Raji (cell line): ENCODE measurements around the gene MGRN1.

Experiments
- POLR2A ChIP-seq: IDR thresholded peaks from 2 replicates; pipeline ENCODE4 v1.6.1; 2011; ENCODE audit warnings: low read depth, low read length, control low read depth; ENCODE audit not compliant: insufficient read depth

Gene MGRN1

DNA sequence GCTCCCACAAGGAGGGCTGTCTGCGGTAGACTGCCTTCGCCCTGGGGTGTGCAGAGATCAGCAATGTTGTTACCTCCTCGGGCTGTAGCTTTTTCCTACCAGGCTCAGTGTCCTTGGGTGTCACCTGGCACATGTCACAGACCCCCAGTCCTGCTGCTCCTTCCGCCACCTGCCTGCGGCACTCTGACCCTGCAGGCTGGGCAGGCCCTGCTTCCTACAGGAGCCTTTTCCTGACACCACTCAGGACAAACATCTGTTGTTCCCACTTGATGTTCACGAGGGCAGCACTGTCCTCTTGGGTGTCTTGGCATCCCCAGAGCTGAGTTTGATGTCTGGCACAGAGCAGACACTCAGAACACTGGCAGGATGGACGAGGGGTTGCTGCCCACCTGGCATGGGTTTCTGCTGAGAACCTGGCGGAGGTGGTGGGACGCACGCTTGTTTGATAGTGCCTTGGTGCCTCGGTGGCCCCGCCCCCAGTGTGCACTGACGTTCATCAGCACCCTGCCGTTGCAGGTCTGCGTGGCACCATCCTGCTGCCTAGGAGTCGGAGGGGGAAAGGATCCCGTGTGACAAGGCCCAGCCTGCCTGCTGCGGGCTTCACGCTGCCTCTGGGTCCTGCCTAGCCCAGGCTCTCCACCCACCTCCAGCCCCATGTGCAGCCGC is 42.0 kb downstream of the MGRN1 start:
- TF ChIP-seq POLR2A, result no peak

GRCh38 chr16:4667203-4667963 is 42.8 kb downstream of the MGRN1 start:
- no peak for TF ChIP-seq POLR2A

GRCh38 chr16:4668313-4668960 is 43.8 kb downstream of the MGRN1 start:
- TF ChIP-seq POLR2A, result no peak

GRCh38 chr16:4673387-4674046 is 48.9 kb downstream of the MGRN1 start:
- TF ChIP-seq POLR2A, result no peak

DNA sequence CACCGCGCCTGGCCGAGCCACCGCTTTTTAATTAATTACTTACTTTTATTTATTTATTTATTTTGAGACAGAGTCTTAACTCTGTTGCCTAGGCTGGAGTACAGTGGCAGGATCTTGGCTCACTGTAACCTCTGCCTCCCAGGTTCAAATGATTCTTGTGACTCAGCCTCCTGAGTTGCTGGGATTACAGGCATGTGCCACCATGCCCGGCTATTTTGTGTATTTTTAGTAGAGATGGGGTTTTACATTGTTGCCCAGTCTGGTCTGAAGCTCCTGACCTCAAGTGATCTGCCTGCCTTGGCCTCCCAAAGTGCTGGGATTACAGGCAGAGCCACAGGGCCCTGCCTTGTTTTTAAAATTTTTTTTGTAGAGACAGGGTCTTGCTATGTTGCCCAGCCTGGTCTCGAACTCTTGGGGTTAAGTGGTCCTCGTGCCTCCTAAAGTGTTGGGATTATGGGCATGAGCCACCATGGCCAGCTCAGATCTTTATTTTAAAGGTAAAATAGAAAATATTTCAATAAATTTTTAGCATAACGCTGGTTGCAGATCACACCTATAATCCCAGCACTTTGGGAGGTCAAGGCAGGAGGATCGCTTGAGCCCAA is 50.4 kb downstream of the MGRN1 start:
- no peak for TF ChIP-seq POLR2A

GRCh38 chr16:4675864-4676786 is 51.5 kb downstream of the MGRN1 start:
- TF ChIP-seq POLR2A, result no peak

DNA sequence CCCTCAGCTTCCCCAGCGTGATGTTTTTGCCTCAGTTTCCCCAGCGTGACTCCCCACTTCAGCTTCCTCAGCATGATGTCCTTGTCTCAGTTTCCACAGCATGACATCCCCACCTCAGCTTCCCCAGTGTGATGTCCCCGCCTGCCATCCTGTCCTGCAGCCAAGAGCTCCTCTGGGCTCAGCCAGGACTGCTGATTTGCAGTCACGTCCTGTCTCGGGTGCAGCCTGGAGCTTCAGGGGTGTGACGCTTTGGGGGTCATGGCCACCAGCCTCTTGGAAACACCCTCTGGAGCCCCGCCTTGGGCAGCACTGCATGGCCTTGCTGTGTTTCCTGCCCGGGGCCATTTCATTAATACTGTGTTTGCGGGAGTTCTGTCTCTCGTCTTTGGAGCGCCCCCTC is 52.2 kb downstream of the MGRN1 start:
- no peak for TF ChIP-seq POLR2A

- no peak for TF ChIP-seq POLR2A
These were observed 52.8 kb downstream of the MGRN1 start for GRCh38 chr16:4677390-4677789.

DNA sequence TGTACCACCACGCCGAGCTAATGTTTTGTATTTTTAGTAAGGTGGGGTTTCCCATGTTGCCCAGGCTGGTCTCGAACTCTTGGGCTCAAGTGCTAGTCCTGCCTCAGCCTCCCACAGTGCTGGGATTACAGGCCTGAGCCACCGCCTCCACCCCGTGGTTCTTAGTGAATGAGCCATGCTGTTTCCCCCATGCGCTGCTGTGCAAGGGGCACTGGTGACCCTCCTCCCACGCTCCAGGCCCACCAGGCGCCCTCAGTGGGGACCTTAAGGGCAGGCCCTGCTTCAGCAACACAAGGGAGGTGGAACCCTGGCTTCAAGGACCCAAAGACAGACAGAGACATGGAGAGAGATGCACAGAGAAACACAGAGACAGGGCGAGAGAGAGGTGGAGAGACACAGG is 53.4 kb downstream of the MGRN1 start:
- TF ChIP-seq POLR2A, result no peak

DNA sequence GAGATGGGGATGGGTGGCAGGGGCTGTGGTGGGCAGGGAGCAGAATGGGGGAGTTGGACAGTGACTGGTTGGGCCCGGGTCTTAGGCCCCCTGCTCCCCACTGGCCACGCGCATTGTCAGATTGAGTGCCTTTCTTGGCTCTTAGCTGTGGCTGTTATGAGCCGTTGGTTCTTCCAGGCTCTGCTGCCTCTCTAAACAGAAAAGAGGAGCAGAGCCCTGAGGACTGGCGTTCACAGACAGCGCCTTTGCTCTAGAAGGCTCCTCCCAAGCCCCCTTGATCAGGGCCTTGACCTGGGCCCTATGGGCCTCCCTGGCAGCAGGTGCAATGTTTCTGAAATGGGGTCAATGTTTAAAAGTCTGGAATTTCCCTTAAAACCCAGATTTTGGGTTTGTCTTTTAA is 54.0 kb downstream of the MGRN1 start:
- no peak for TF ChIP-seq POLR2A

GRCh38 chr16:4679156-4679849 is 54.7 kb downstream of the MGRN1 start:
- no peak for TF ChIP-seq POLR2A

DNA sequence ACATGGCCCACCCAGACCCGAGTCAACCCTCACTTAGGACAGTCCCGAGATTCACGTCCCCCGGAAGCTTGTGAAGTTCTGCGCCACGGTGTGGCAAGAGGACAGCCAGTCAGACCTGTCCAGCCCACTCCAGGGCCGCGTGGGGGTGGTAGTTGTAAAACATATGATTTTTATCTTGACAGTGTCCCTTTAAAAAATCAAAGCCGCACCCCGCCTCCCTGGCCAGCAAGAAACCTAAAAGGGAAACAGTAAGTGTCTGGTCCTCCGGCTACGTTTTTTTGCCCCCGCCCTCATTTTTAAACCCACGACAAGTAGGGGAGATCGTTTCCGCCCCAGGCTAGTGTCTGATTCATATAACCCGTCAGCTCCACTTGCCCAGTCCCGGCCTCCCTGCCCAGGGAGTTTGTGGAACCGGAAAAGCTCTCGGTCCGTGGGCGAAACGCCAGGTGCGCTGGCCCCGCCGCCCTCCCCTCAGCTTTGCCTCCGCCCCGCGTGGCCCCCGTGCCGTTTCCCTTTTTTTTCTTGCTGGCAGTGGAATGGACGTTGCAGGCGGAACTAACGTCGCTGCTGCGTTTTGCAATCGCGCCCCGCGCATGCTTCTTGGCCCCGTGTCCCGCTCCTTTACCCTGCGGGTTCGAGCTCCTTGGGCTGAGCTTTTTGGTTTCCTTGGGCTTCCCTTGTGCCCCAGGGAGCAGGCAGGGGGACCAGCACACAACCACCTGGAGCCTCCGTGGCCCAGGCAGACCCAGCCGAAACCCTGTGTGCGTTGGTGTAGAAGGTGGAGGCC is 55.4 kb downstream of the MGRN1 start:
- TF ChIP-seq POLR2A, result no peak
